ENCODE measurements around the gene SYK.

GRCh38 chr9:90842176-90842777, 40.7 kb downstream of the SYK start:
- no peak for TF ChIP-seq CTCF (IDR thresholded peaks at IDR 0.05)
- no peak for TF ChIP-seq POLR2A (IDR thresholded peaks at IDR 0.05)
